HEK293 (cell line): ENCODE measurements around the gene GPR35.

Source experiments
- CTCF ChIA-PET: fragments of 350-600 bp; formaldehyde crosslinking; extraction: SDS; loops from one replicate; lab custom pipeline; 2021; ENCODE audit warnings: antibody characterized with exemption; lab: Yijun Ruan, JAX
- POLR2A ChIA-PET: fragments of 300-600 bp; formaldehyde crosslinking; extraction: SDS; loops from one replicate; lab custom pipeline; 2020; ENCODE audit warnings: antibody characterized with exemption, inconsistent platforms; lab: Yijun Ruan, JAX
- H3K27ac ChIP-seq: fragments of 200-500 bp; sonication (Bioruptor generic); 2 replicates; pipeline ENCODE4 v1.5.1; 2014; ENCODE audit warnings: low read depth, low read length, control low read depth, inconsistent platforms; ENCODE audit errors: extremely low read depth
- H3K36me3 ChIP-seq, 2 experiments: fragments of 200-500 bp in 1 of 2; sonication (Bioruptor generic) in 1 of 2; 1 replicate in 1 of 2; 2 replicates in 1 of 2; pipeline ENCODE4 v1.5.1; 2014 to 2017; ENCODE audit warnings: inconsistent platforms in 2 of 2, low read length in 2 of 2; ENCODE audit not compliant: control insufficient read depth in 2 of 2, insufficient read depth in 1 of 2
- H3K4me1 ChIP-seq: fragments of 200-500 bp; sonication (Bioruptor generic); 2 replicates; pipeline ENCODE4 v1.5.1; 2014; ENCODE audit warnings: mild to moderate bottlenecking, low read length, inconsistent platforms; ENCODE audit not compliant: control insufficient read depth, insufficient read depth
- H3K4me3 ChIP-seq: 2 replicates; pipeline ENCODE4 v1.5.1; 2011; ENCODE audit warnings: low read depth, mild to moderate bottlenecking, control low read depth, low read length, moderate library complexity
- H3K9me3 ChIP-seq: fragments of 200-500 bp; sonication (Bioruptor generic); 2 replicates; pipeline ENCODE4 v1.5.1; 2014; ENCODE audit warnings: low read depth, low read length, inconsistent platforms; ENCODE audit not compliant: control insufficient read depth, insufficient read depth
- GLIS2 ChIP-seq: fragments of 450-650 bp; formaldehyde crosslinking; IDR thresholded peaks from 2 replicates; pipeline ENCODE4 v1.5.1; 2016; ENCODE audit warnings: missing biosample characterization, missing genetic modification characterization
- IKZF3 ChIP-seq: fragments of 450-650 bp; IDR thresholded peaks from 2 replicates; pipeline ENCODE4 v1.5.0; 2018; ENCODE audit warnings: missing biosample characterization, mild to moderate bottlenecking, missing genetic modification characterization, moderate library complexity
- MZF1 ChIP-seq: fragments of 450-650 bp; formaldehyde crosslinking; IDR thresholded peaks from 2 replicates; pipeline ENCODE4 v1.5.1; 2017; ENCODE audit warnings: missing biosample characterization, missing genetic modification characterization, borderline replicate concordance
- ZBTB17 ChIP-seq: fragments of 450-650 bp; formaldehyde crosslinking; IDR thresholded peaks from 2 replicates; pipeline ENCODE4 v1.5.1; 2016; ENCODE audit warnings: missing biosample characterization, missing genetic modification characterization
- ZNF146 ChIP-seq: fragments of 450-650 bp; formaldehyde crosslinking; IDR thresholded peaks from 2 replicates; pipeline ENCODE4 v1.5.1; 2016; ENCODE audit warnings: missing biosample characterization, missing genetic modification characterization
- ZNF16 ChIP-seq: fragments of 450-650 bp; formaldehyde crosslinking; IDR thresholded peaks from 2 replicates; pipeline ENCODE4 v1.5.1; 2016; ENCODE audit warnings: low read depth, missing biosample characterization, missing genetic modification characterization
- ZNF175 ChIP-seq: fragments of 450-650 bp; formaldehyde crosslinking; IDR thresholded peaks from 2 replicates; pipeline ENCODE4 v1.5.1; 2016; ENCODE audit warnings: missing biosample characterization, missing genetic modification characterization
- ZNF184 ChIP-seq: fragments of 450-650 bp; IDR thresholded peaks from 2 replicates; pipeline ENCODE4 v1.5.1; 2018; ENCODE audit warnings: missing biosample characterization, mild to moderate bottlenecking, missing genetic modification characterization
- ZNF23 ChIP-seq: fragments of 450-650 bp; formaldehyde crosslinking; IDR thresholded peaks from 2 replicates; pipeline ENCODE4 v1.5.1; 2016; ENCODE audit warnings: missing biosample characterization, missing genetic modification characterization, borderline replicate concordance
- ZNF394 ChIP-seq: fragments of 450-650 bp; formaldehyde crosslinking; IDR thresholded peaks from 2 replicates; pipeline ENCODE4 v1.5.1; 2016; ENCODE audit warnings: missing biosample characterization, missing genetic modification characterization, mild to moderate bottlenecking, moderate library complexity, borderline replicate concordance
- ZNF654 ChIP-seq: fragments of 450-650 bp; formaldehyde crosslinking; IDR thresholded peaks from 2 replicates; pipeline ENCODE4 v1.5.1; 2016; ENCODE audit warnings: low read depth, missing biosample characterization, missing genetic modification characterization
- ZNF791 ChIP-seq: fragments of 450-650 bp; formaldehyde crosslinking; IDR thresholded peaks from 2 replicates; pipeline ENCODE4 v1.5.1; 2016; ENCODE audit warnings: missing biosample characterization, missing genetic modification characterization
- ZNF837 ChIP-seq: fragments of 450-650 bp; formaldehyde crosslinking; IDR thresholded peaks from 2 replicates; pipeline ENCODE4 v1.5.1; 2016; ENCODE audit warnings: missing biosample characterization, missing genetic modification characterization
- TF ChIP-seq, protein P1 (sequence below): fragments of 450-650 bp; formaldehyde crosslinking; IDR thresholded peaks from 2 replicates; pipeline ENCODE4 v1.5.1; 2016; ENCODE audit warnings: missing biosample characterization, missing genetic modification characterization
- TF ChIP-seq, protein P2 (sequence below): fragments of 450-650 bp; formaldehyde crosslinking; IDR thresholded peaks from 2 replicates; pipeline ENCODE4 v1.5.1; 2016; ENCODE audit warnings: missing biosample characterization, missing genetic modification characterization
- TF ChIP-seq, protein P3 (sequence below): fragments of 450-650 bp; formaldehyde crosslinking; IDR thresholded peaks from 2 replicates; pipeline ENCODE4 v1.5.1; 2017; ENCODE audit warnings: missing biosample characterization, missing genetic modification characterization
- TF ChIP-seq, protein P4 (sequence below): fragments of 450-650 bp; IDR thresholded peaks from 2 replicates; pipeline ENCODE4 v1.5.1; 2018; ENCODE audit warnings: missing biosample characterization, missing genetic modification characterization
- TF ChIP-seq, protein P5 (sequence below): fragments of 450-650 bp; formaldehyde crosslinking; IDR thresholded peaks from 2 replicates; pipeline ENCODE4 v1.5.1; 2017; ENCODE audit warnings: missing biosample characterization, missing genetic modification characterization

GPR35 gene

DNA sequence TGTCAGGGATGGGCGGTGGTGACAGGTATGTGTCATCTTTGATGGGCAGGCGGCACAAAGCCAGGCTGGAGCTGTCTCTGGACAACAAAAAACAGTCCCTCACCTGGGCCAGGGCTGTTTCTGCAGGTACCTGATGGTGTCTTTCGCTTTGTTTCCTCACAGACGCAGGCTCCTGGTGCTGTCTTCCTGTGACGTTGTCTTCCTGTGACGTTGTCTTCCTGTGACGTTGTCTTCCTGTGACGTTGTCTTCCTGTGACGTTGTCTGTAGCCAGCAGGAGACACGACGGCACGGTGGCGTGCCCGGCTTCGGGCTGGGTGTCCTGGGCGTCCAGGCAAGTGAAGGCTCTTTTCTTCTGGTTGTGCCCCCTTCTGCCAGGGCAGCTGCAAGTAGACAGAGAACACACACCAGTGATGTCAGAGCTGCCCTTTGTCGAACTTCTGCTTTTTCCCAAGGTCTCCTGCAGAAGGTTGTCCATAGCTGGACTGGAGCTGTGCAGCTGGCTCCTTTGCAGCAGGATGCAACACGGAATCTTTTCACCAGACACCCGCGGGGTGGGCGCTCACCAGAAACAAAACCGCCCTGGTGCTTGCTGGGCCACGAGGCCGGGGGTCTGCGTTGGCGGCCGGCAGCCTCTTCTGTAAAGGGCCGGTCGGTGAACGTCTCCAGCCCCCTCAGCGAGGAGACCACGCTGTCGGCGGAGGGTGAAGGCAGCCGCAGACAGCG is 21.1 kb downstream of the GPR35 start:
- Histone ChIP-seq H3K9me3 (no peaks in the 10 kb centered on the region), H3K4me3 (no peak overlapping the region), H3K27ac (no peak overlapping the region), H3K4me1 (no peaks in the 10 kb centered on the region), H3K36me3 (no peaks in the 10 kb centered on the region)
- TF ChIP-seq ZNF16 (tag by site-specific recombination) (no peak), MZF1 (tag by site-specific recombination) (no peak), ZNF23 (tag by site-specific recombination) (no peak)
- TF ChIP-seq, protein P1, sequence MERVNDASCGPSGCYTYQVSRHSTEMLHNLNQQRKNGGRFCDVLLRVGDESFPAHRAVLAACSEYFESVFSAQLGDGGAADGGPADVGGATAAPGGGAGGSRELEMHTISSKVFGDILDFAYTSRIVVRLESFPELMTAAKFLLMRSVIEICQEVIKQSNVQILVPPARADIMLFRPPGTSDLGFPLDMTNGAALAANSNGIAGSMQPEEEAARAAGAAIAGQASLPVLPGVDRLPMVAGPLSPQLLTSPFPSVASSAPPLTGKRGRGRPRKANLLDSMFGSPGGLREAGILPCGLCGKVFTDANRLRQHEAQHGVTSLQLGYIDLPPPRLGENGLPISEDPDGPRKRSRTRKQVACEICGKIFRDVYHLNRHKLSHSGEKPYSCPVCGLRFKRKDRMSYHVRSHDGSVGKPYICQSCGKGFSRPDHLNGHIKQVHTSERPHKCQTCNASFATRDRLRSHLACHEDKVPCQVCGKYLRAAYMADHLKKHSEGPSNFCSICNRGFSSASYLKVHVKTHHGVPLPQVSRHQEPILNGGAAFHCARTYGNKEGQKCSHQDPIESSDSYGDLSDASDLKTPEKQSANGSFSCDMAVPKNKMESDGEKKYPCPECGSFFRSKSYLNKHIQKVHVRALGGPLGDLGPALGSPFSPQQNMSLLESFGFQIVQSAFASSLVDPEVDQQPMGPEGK (tag by site-specific recombination), result no peak
- POLR2A ChIA-PET, result no interaction called here
- CTCF ChIA-PET, result no interaction called here

DNA sequence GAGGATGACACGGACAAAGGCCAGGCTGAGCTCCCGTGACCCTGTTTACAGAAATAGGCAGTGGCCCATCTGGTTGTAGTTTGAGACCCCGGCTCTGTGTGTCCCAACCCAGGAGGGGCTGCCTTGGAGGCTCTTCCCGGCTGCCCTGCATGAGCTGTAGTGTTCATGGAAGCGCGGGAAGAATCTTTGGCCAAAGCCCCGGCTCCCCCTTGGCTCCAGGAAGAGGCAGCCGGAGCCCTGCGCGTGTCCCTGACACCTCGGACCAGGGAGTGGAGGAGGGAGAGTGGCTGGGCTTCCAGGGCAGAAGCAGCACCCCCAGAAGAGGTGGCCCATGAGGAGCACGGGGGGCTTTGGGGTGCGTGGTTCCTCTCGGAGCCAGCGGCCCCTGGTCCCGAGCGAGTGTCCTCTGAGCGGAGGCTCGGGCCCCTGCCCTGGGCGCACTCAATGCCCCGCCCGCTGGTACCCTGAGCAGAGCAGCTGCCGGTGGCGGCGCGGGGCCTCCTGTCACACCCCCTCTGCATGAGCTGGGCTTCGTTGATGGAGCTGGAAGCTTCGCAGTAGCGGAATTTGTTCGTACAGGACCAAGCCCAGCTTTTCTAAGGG is 21.7 kb downstream of the GPR35 start:
- Histone ChIP-seq H3K27ac (no peak overlapping the region), H3K4me1 (no peaks in the 10 kb centered on the region), H3K9me3 (no peaks in the 10 kb centered on the region), H3K4me3 (no peak overlapping the region), H3K36me3 (no peaks in the 10 kb centered on the region)
- POLR2A ChIA-PET, result no interaction called here
- CTCF ChIA-PET, result no interaction called here
- TF ChIP-seq ZNF791 (no peak), ZNF837 (tag by site-specific recombination) (no peak), GLIS2 (tag by site-specific recombination) (no peak), ZBTB17 (tag by site-specific recombination) (no peak), ZNF654 (no peak), ZNF146 (tag by site-specific recombination) (no peak), ZNF394 (tag by site-specific recombination) (no peak), ZNF184 (no peak), ZNF175 (tag by site-specific recombination) (no peak), IKZF3 (no peak)
- TF ChIP-seq, protein P2, sequence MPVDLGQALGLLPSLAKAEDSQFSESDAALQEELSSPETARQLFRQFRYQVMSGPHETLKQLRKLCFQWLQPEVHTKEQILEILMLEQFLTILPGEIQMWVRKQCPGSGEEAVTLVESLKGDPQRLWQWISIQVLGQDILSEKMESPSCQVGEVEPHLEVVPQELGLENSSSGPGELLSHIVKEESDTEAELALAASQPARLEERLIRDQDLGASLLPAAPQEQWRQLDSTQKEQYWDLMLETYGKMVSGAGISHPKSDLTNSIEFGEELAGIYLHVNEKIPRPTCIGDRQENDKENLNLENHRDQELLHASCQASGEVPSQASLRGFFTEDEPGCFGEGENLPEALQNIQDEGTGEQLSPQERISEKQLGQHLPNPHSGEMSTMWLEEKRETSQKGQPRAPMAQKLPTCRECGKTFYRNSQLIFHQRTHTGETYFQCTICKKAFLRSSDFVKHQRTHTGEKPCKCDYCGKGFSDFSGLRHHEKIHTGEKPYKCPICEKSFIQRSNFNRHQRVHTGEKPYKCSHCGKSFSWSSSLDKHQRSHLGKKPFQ (tag by site-specific recombination), result no peak
- TF ChIP-seq, protein P3, sequence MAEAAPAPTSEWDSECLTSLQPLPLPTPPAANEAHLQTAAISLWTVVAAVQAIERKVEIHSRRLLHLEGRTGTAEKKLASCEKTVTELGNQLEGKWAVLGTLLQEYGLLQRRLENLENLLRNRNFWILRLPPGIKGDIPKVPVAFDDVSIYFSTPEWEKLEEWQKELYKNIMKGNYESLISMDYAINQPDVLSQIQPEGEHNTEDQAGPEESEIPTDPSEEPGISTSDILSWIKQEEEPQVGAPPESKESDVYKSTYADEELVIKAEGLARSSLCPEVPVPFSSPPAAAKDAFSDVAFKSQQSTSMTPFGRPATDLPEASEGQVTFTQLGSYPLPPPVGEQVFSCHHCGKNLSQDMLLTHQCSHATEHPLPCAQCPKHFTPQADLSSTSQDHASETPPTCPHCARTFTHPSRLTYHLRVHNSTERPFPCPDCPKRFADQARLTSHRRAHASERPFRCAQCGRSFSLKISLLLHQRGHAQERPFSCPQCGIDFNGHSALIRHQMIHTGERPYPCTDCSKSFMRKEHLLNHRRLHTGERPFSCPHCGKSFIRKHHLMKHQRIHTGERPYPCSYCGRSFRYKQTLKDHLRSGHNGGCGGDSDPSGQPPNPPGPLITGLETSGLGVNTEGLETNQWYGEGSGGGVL (tag by site-specific recombination), result no peak
- TF ChIP-seq, protein P4, sequence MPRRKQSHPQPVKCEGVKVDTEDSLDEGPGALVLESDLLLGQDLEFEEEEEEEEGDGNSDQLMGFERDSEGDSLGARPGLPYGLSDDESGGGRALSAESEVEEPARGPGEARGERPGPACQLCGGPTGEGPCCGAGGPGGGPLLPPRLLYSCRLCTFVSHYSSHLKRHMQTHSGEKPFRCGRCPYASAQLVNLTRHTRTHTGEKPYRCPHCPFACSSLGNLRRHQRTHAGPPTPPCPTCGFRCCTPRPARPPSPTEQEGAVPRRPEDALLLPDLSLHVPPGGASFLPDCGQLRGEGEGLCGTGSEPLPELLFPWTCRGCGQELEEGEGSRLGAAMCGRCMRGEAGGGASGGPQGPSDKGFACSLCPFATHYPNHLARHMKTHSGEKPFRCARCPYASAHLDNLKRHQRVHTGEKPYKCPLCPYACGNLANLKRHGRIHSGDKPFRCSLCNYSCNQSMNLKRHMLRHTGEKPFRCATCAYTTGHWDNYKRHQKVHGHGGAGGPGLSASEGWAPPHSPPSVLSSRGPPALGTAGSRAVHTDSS (tag by site-specific recombination), result no peak
- TF ChIP-seq, protein P5, sequence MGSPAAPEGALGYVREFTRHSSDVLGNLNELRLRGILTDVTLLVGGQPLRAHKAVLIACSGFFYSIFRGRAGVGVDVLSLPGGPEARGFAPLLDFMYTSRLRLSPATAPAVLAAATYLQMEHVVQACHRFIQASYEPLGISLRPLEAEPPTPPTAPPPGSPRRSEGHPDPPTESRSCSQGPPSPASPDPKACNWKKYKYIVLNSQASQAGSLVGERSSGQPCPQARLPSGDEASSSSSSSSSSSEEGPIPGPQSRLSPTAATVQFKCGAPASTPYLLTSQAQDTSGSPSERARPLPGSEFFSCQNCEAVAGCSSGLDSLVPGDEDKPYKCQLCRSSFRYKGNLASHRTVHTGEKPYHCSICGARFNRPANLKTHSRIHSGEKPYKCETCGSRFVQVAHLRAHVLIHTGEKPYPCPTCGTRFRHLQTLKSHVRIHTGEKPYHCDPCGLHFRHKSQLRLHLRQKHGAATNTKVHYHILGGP, result no peak
- TF ChIP-seq, protein P1 (tag by site-specific recombination), result no peak
